Lung (tissue), 12 donors: ENCODE measurements around the gene P2RY11. TPM values are rescaled to one million over a fixed set of nuclear protein-coding genes. Genes with fewer than 3 reads are reported as not detected.

ENCODE experiments used
- ATAC-seq: fragments of 200-7000 bp; cut with Tn5 transposase; one replicate; pipeline ENCODE4 v1.9.1; 2020; ENCODE audit warnings: moderate number of reproducible peaks; ENCODE audit not compliant: insufficient read depth, low FRiP score
- DNase-seq, 3 donors: peaks; one replicate each; pipeline ENCODE4 v3.0.0-alpha.2; 2013 to 2017
- H3K27ac ChIP-seq, 2 donors: one replicate each; pipeline ENCODE4 v1.5.1; 2013; ENCODE audit warnings: mild to moderate bottlenecking in 2 of 2, moderate library complexity in 2 of 2, control low read depth in 1 of 2, inconsistent platforms in 1 of 2, low read depth in 1 of 2, low read length in 1 of 2
- H3K27me3 ChIP-seq, 3 donors: one replicate each; pipeline ENCODE4 v1.5.1; 2013; ENCODE audit warnings: low read length in 2 of 3; ENCODE audit not compliant: control insufficient read depth in 3 of 3, insufficient read depth in 3 of 3
- H3K36me3 ChIP-seq, 4 donors: one replicate each; pipeline ENCODE4 v1.5.1; 2013; ENCODE audit warnings: low read length in 4 of 4, mild to moderate bottlenecking in 1 of 4, moderate library complexity in 1 of 4; ENCODE audit not compliant: control insufficient read depth in 4 of 4, insufficient read depth in 4 of 4
- H3K4me1 ChIP-seq, 5 donors: one replicate each; pipeline ENCODE4 v1.5.1; 2013; ENCODE audit warnings: low read length in 5 of 5, mild to moderate bottlenecking in 2 of 5, moderate library complexity in 1 of 5; ENCODE audit not compliant: control insufficient read depth in 5 of 5, insufficient read depth in 5 of 5
- H3K4me3 ChIP-seq: one replicate; pipeline ENCODE4 v1.5.1; 2013; ENCODE audit warnings: mild to moderate bottlenecking, control low read depth, moderate library complexity
- H3K9ac ChIP-seq, 2 donors: one replicate each; pipeline ENCODE4 v1.5.1; 2013; ENCODE audit warnings: low read length in 2 of 2, control low read depth in 1 of 2; ENCODE audit not compliant: insufficient read depth in 1 of 2
- H3K9me3 ChIP-seq, 4 donors: one replicate each; pipeline ENCODE4 v1.5.1; 2013; ENCODE audit warnings: low read length in 3 of 4, mild to moderate bottlenecking in 1 of 4, moderate library complexity in 1 of 4; ENCODE audit not compliant: control insufficient read depth in 4 of 4, insufficient read depth in 3 of 4
- WGBS, 2 donors: extraction: QIAGEN DNeasy Blood & Tissue Kit; methylation state at CpG; one replicate each; pipeline ENCODE4 v1.1.7; 2013; 5-methylcytosine and 5-hydroxymethylcytosine counted together
- polyA plus RNA-seq, 2 donors: library from polyadenylated mRNA; stranded (reverse); fragments of 200-250 nt; gene quantifications; one replicate each; pipeline ENCODE4 v1.2.1, GENCODE V29; 2013
- total RNA-seq, 2 donors: library from RNA; depleted of rRNA in 1 of 2; stranded (reverse); fragments of >200 nt in 1 of 2; gene quantifications; one replicate each; pipeline ENCODE4 v1.2.1, GENCODE V29; 2014 to 2021
- TF ChIP-seq, protein P1 (sequence below): IDR thresholded peaks from 2 replicates; pipeline ENCODE4 v1.5.1; 2012; ENCODE audit warnings: mild to moderate bottlenecking; ENCODE audit errors: control extremely low read depth, extremely low read depth
- donor health status: control.
- donor health status: control.
- donor health status: Bipolar disorder and iron deficiency.
- donor health status: healthy.
- donor health status: DM: yes; HTN: yes; CAD: no.

The P2RY11 gene
- total and polyA plus RNA-seq, 4 donors = 3.3 to 19.0 (median 13.5) TPM

- Histone ChIP-seq H3K36me3 (peaks cover 7 to 46% (median 34%) of the 10 kb centered on the region in 4 donors), H3K27me3 (no peaks in the 10 kb centered on the region), H3K27ac (no peak overlapping the region), H3K4me3 (no peak overlapping the region), H3K9me3 (peaks cover 0 to 3% (median 0%) of the 10 kb centered on the region in 4 donors), H3K9ac (no peak overlapping the region), H3K4me1 (no peaks in the 10 kb centered on the region)
- 85 to 86% methylated on average over 11 of the region's 11 CpGs for WGBS, 2 donors
- DNase-seq (no peak), ATAC-seq (no peak)
- TF ChIP-seq, protein P1, sequence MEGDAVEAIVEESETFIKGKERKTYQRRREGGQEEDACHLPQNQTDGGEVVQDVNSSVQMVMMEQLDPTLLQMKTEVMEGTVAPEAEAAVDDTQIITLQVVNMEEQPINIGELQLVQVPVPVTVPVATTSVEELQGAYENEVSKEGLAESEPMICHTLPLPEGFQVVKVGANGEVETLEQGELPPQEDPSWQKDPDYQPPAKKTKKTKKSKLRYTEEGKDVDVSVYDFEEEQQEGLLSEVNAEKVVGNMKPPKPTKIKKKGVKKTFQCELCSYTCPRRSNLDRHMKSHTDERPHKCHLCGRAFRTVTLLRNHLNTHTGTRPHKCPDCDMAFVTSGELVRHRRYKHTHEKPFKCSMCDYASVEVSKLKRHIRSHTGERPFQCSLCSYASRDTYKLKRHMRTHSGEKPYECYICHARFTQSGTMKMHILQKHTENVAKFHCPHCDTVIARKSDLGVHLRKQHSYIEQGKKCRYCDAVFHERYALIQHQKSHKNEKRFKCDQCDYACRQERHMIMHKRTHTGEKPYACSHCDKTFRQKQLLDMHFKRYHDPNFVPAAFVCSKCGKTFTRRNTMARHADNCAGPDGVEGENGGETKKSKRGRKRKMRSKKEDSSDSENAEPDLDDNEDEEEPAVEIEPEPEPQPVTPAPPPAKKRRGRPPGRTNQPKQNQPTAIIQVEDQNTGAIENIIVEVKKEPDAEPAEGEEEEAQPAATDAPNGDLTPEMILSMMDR = no peak
These were observed 22.1 kb downstream of the P2RY11 start for GRCh38 chr19:10133596-10133995.

DNA sequence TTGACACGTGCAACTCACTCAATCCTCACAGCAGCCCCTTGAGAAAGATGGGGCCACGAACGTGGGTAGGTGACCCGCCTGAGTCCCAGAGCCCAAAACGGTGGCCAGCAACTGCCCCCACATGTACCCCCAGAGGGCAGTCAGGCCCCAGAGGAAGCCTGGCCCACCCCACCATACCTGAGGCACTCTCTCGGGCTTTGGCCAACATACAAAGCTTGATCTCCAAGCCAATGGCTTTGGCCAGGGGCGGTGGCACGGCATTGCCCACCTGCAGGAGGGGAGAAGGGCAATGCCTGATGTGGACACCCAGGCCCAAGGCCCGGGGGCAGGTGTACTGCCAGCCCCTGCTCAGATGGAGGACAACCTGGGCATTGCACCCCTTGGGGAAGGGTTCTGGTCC, 22.5 kb downstream of the P2RY11 start:
- no peak overlapping the region for H3K9ac ChIP-seq
- H3K27me3 ChIP-seq = no peaks in the 10 kb centered on the region
- no peak for DNase-seq
- peaks cover 0 to 3% (median 0%) of the 10 kb centered on the region in 4 donors for H3K9me3 ChIP-seq
- H3K4me1 ChIP-seq = no peaks in the 10 kb centered on the region
- H3K27ac ChIP-seq = peak overlapping the region in 1 of 2 donors; percentile 6
- peaks cover 7 to 50% (median 37%) of the 10 kb centered on the region in 4 donors for H3K36me3 ChIP-seq
- WGBS, 2 donors = 88 to 93% methylated on average over 9 of the region's 9 CpGs
- TF ChIP-seq, protein P1 = no peak
- no peak for ATAC-seq
- H3K4me3 ChIP-seq = no peak overlapping the region

DNA sequence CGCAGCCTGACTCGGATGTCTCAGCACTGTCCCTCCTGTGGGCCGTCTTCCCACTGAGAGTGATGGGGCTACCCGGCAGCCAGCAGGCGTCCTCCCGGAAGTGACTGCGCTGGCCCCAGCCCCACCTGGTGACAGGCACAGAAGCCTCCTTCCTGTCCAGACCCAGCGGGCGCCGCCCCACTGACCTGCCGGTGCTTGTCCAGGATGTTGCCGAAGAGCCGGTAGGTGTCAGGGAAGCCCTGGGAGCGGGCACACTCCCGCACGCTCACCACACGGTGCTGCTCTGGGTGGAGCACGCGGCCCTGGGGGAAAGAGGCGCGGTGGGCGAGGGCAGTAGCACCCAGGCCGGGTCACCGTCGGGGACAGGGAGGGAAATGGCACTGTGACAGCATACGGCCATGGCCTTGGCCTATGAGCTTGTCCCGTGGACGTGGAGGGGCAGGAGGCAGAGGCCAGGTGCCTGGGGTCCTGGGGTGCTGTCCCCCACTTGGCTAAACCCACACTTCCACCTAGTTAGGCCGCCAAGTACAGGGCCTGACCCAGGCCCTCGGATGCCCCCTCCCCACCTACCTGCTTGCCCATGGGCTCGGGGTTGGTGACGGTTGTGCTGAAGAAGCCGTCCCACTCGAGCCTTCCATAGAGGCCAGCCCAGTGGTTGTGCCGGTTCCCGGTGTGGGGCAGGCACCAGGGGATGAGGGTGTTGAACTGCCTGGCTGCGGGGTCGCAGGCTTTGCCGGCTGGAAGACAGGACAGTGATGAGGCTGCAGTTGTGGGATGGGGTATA, 24.2 kb downstream of the P2RY11 start:
- no peak overlapping the region for H3K4me3 ChIP-seq
- ATAC-seq = peak; percentile 49
- WGBS, 2 donors = 88 to 92% methylated on average over 39 of the region's 39 CpGs

More for the DNA sequence above, 24.2 kb downstream of the P2RY11 start:
- H3K36me3 ChIP-seq = peaks cover 10 to 65% (median 40%) of the 10 kb centered on the region in 4 donors
- no peaks in the 10 kb centered on the region for H3K4me1 ChIP-seq
- TF ChIP-seq, protein P1 = no peak
- no peak for DNase-seq
- no peak overlapping the region for H3K9ac ChIP-seq
- H3K27ac ChIP-seq = peak overlapping the region in 1 of 2 donors; percentile 71
- H3K9me3 ChIP-seq = peaks cover 0 to 3% (median 0%) of the 10 kb centered on the region in 4 donors
- H3K27me3 ChIP-seq = no peaks in the 10 kb centered on the region
